ENCODE data around the gene PPP3CA.

DNA sequence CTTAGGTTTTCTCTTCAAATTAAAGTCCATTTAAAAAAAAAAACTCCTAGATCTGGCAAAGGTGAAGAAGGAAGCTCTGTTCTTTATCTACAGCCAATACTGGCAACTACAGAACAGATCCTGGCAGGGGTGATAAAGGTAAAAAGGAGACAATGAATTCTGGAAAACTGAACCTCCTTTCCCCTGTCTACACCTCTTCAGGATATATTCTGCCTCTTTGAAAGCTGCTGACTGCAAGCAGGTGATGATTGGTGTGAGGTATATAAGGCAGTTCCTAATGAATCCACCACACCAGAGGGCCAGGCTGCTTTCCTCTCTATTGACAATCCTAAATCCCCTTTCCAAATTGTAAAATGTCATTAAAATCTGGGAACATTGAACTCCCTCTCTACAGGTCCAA, 370.1 kb downstream of the PPP3CA start:
- TF ChIP-seq, protein P1, sequence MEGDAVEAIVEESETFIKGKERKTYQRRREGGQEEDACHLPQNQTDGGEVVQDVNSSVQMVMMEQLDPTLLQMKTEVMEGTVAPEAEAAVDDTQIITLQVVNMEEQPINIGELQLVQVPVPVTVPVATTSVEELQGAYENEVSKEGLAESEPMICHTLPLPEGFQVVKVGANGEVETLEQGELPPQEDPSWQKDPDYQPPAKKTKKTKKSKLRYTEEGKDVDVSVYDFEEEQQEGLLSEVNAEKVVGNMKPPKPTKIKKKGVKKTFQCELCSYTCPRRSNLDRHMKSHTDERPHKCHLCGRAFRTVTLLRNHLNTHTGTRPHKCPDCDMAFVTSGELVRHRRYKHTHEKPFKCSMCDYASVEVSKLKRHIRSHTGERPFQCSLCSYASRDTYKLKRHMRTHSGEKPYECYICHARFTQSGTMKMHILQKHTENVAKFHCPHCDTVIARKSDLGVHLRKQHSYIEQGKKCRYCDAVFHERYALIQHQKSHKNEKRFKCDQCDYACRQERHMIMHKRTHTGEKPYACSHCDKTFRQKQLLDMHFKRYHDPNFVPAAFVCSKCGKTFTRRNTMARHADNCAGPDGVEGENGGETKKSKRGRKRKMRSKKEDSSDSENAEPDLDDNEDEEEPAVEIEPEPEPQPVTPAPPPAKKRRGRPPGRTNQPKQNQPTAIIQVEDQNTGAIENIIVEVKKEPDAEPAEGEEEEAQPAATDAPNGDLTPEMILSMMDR (IDR thresholded peaks at IDR 0.05) = no peak
- no peak for TF ChIP-seq POLR2A (IDR thresholded peaks at IDR 0.05)

All from lower leg skin (tissue), 3 donors.